Peyer's patch (tissue), 4 donors: ENCODE results near the gene NT5DC4.

Experiments
- POLR2A ChIP-seq, 2 donors: fragments of 450-650 bp; IDR thresholded peaks; one replicate each; pipeline ENCODE4 v1.5.1; 2017; ENCODE audit warnings: antibody characterized with exemption in 2 of 2, mild to moderate bottlenecking in 2 of 2, moderate library complexity in 2 of 2
- TF ChIP-seq, protein P1 (sequence below), 6 experiments: fragments of 450-650 bp in 4 of 6; fragments of 200-600 bp in 2 of 6; sonication (generic) in 1 of 6; IDR thresholded peaks; one replicate each; pipeline ENCODE4 v1.5.1; 2017 to 2019; ENCODE audit warnings: antibody characterized with exemption in 6 of 6, mild to moderate bottlenecking in 3 of 6, moderate library complexity in 1 of 6

DNA sequence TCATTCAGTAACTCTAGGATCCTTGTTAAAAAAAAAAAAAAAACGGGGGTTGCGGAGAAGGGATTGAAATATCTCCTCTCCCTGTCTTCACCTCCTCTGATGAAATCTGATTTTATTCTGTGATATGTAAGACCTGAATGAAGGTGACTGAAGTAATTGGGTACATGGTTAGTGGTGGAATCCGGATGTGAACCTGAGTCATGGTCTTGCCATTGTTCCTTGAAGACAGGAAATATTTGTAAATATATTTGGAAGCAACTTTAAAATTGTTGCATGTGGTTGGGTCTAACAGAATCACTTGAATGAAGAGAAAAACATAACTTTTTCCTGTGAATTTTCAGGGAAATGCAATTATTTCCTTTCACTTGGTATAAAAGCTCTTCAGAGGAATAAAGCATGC is 66.5 kb downstream of the NT5DC4 start:
- TF ChIP-seq, protein P1, sequence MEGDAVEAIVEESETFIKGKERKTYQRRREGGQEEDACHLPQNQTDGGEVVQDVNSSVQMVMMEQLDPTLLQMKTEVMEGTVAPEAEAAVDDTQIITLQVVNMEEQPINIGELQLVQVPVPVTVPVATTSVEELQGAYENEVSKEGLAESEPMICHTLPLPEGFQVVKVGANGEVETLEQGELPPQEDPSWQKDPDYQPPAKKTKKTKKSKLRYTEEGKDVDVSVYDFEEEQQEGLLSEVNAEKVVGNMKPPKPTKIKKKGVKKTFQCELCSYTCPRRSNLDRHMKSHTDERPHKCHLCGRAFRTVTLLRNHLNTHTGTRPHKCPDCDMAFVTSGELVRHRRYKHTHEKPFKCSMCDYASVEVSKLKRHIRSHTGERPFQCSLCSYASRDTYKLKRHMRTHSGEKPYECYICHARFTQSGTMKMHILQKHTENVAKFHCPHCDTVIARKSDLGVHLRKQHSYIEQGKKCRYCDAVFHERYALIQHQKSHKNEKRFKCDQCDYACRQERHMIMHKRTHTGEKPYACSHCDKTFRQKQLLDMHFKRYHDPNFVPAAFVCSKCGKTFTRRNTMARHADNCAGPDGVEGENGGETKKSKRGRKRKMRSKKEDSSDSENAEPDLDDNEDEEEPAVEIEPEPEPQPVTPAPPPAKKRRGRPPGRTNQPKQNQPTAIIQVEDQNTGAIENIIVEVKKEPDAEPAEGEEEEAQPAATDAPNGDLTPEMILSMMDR (IDR thresholded peaks at IDR 0.05), result no peak
- TF ChIP-seq POLR2A (IDR thresholded peaks at IDR 0.05), result no peak
